HG03139 (cell line): ENCODE data around the gene HPX.
"Not testable (repeated sequence)": the region's sequence is repeated elsewhere in the genome, so short reads cannot be mapped to it uniquely, and the experiment has no call there.

Source experiments
- ATAC-seq: cut with Tn5 transposase; IDR thresholded peaks from one replicate; pipeline ENCODE4 v1.9.1; 2021; ENCODE audit not compliant: unreplicated experiment

Gene HPX

GRCh38 chr11:6392251-6392650, 48.5 kb downstream of the HPX start:
- ATAC-seq, result not testable (repeated sequence)

GRCh38 chr11:6391537-6392134, 49.2 kb downstream of the HPX start:
- no peak for ATAC-seq

GRCh38 chr11:6390718-6391469, 49.9 kb downstream of the HPX start:
- no peak for ATAC-seq

GRCh38 chr11:6389905-6390717, 50.7 kb downstream of the HPX start, which contains the start of gene SMPD1:
TSS of gene SMPD1 (plus strand) at chr11:6390474. CDS start at chr11:6390599, 125 bp downstream.
- ATAC-seq, result peak; percentile 97

- ATAC-seq, result no peak
Measured at GRCh38 chr11:6388748-6389147, 52.0 kb downstream of the HPX start.

- ATAC-seq, result no peak
Measured at GRCh38 chr11:6387811-6388599, 52.8 kb downstream of the HPX start.

GRCh38 chr11:6385046-6385777, 55.6 kb downstream of the HPX start:
- ATAC-seq, result no peak
